Fibroblast of villous mesenchyme (primary cell): ENCODE data around the gene MYOM3. TPM values are rescaled to one million over a fixed set of nuclear protein-coding genes. Genes with fewer than 3 reads are reported as not detected.

Source experiments
- DNase-seq: peaks from one replicate; pipeline ENCODE4 v3.0.0-alpha.2; 2010; ENCODE audit warnings: low read depth
- H3K4me3 ChIP-seq: 2 replicates; pipeline ENCODE4 v1.5.1; 2011; ENCODE audit warnings: low read depth, mild to moderate bottlenecking, low read length
- total RNA-seq: library from RNA; depleted of rRNA; stranded (reverse); fragments of >200 nt; gene quantifications from 2 replicates; pipeline ENCODE4 v1.2.3, GENCODE V29; 2012
- TF ChIP-seq, protein P1 (sequence below): IDR thresholded peaks from 2 replicates; pipeline ENCODE4 v1.5.1; 2012; ENCODE audit warnings: low read depth, mild to moderate bottlenecking, low read length; ENCODE audit not compliant: insufficient read depth

MYOM3 gene
- total RNA-seq, 1 donor: not detected

DNA sequence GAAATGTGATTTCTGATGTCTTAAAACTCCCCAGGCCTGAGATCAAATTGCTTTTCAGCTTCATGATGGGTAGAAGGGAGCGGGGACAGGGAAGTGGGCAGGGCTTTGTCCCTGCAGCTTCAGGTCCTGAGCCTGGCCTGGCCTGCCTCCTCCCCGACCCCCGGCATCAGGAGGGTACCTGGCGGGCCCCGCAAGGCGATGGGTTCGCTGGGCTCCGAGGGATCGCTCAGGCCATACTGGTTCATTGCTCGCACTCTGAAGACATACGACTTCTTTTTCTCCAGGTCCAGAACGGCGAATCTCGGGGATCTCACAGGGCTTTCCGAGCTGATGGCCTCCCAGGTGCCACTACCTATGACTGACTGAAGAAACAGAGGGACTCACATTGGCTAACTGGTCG is 25.5 kb downstream of the MYOM3 start:
- TF ChIP-seq, protein P1, sequence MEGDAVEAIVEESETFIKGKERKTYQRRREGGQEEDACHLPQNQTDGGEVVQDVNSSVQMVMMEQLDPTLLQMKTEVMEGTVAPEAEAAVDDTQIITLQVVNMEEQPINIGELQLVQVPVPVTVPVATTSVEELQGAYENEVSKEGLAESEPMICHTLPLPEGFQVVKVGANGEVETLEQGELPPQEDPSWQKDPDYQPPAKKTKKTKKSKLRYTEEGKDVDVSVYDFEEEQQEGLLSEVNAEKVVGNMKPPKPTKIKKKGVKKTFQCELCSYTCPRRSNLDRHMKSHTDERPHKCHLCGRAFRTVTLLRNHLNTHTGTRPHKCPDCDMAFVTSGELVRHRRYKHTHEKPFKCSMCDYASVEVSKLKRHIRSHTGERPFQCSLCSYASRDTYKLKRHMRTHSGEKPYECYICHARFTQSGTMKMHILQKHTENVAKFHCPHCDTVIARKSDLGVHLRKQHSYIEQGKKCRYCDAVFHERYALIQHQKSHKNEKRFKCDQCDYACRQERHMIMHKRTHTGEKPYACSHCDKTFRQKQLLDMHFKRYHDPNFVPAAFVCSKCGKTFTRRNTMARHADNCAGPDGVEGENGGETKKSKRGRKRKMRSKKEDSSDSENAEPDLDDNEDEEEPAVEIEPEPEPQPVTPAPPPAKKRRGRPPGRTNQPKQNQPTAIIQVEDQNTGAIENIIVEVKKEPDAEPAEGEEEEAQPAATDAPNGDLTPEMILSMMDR: no peak
- no peak for DNase-seq
- no peak overlapping the region for H3K4me3 ChIP-seq

DNA sequence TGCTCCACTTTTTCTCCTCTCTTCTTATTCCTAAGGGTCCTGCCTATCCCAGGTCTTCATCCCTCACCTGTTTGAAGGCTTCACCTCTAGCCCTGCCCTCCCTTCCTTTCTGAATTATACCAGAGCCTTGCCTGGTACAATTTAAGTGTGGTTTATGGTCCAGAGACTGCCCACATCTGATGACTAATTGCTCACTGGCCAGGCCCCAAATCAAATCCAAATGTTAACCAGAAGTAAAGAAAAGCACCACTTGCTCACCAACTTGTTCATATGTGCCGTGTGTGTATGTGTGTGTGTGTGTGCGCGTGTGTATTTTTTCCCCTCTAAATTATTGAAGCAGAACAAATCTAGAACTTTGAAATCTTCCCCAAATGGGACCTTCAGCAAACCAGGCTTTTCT is 26.4 kb downstream of the MYOM3 start:
- no peak overlapping the region for H3K4me3 ChIP-seq
- TF ChIP-seq, protein P1: no peak
- no peak for DNase-seq

DNA sequence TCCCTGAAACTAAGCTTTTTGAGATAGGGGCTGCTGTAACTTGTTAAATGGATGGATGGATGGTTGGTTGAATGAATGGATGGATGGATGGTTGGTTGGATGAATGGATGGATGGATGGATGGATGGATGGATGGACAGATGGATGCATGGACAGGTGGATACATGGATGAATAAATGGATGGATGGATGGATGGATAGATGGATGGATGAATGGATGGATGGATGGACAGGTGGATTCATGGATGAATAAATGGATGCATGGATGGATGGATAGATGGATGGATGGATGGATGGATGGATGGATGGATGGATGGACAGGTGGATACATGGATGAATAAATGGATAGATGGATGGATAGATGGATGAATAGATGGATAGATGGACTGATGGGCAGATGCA is 26.9 kb downstream of the MYOM3 start:
- no peak for DNase-seq
- H3K4me3 ChIP-seq: no peak overlapping the region
- TF ChIP-seq, protein P1: no peak

DNA sequence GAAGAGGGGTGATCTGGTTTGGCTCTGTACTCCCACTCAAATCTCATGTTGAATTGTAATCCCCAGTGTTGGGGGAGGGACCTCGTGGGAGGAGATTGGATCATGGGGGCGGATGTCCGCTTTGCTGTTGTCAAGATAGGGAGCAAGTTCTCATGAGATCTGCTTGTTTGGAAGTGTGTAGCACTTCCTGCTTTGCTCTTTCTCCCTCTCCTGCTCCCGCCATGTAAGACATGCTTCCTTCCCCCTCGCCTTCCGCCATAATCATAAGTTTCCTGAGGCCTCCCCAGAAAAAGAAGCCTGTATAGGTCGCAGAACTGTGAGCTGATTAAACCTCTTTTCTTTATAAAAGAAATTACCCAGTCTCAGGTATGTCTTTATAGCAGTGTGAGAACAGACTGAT is 27.9 kb downstream of the MYOM3 start:
- TF ChIP-seq, protein P1: no peak
- no peak for DNase-seq
- no peak overlapping the region for H3K4me3 ChIP-seq

DNA sequence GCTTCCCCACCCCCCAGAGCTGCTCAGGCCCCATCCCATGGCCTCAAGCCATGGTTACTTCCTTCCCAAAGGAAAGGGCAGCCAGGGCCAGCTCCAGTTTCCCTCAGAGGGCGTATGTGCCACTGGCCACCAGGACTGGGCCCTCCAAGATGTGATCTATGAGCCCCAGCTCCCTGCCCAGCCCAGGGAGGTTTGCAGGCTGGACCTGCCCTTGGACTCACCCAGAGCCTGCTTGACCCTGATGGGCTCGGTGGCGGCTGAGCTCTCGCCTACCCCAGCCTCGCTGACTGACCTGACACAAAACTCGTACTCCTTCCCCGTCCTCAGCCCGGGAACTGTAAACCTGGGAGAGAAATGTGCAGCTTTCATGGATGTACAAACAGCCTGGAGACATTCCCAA is 29.6 kb downstream of the MYOM3 start:
- no peak overlapping the region for H3K4me3 ChIP-seq
- TF ChIP-seq, protein P1: no peak
- DNase-seq: no peak

DNA sequence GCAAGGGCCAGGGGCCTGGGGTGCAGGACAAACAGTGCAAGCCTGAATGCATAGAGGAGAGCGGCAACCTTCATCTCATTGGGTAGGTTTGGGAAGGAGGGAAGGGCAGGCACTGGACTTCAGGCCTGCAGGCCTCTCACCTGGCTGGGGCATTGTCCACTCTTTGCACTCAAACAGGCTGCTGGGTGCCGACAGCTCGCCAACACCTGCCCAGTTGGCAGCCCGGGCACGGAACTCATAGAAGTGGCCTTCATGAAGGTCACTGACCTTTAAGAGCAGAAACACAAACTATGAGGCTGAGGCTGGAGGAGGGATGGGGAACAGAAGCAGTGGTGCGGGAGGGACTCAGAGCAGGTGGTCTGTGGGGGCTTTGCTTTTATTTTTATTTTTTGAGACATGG is 30.7 kb downstream of the MYOM3 start:
- no peak for DNase-seq
- TF ChIP-seq, protein P1: no peak
- no peak overlapping the region for H3K4me3 ChIP-seq

DNA sequence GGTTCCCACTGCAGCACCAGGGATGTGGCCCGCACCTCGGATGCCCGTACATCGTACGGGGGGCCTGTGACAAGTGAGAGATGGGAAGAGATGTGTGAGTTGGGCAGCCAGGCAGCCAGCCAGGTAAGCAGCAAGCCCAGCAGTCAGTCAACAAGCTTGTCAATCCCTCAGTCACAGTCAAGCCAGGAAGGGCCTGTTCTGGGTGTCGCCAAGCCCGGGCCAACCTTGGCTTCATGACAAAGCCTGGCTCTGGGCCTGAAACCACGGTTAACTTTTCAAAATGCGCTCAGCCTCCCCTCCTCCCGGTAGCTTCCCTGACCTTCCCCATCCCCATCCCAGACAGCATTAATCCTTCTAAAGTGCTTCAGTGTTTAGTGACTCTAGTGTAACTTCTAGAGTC is 31.8 kb downstream of the MYOM3 start:
- H3K4me3 ChIP-seq: no peak overlapping the region
- DNase-seq: no peak
- TF ChIP-seq, protein P1: no peak
